HG03108 (cell line): ENCODE measurements around the gene TLE1.
"Not testable (repeated sequence)": the region's sequence is repeated elsewhere in the genome, so short reads cannot be mapped to it uniquely, and the experiment has no call there.

Source experiments
- ATAC-seq: cut with Tn5 transposase; IDR thresholded peaks from one replicate; pipeline ENCODE4 v1.9.1; 2021; ENCODE audit warnings: moderate library complexity; ENCODE audit not compliant: unreplicated experiment

The TLE1 gene

DNA sequence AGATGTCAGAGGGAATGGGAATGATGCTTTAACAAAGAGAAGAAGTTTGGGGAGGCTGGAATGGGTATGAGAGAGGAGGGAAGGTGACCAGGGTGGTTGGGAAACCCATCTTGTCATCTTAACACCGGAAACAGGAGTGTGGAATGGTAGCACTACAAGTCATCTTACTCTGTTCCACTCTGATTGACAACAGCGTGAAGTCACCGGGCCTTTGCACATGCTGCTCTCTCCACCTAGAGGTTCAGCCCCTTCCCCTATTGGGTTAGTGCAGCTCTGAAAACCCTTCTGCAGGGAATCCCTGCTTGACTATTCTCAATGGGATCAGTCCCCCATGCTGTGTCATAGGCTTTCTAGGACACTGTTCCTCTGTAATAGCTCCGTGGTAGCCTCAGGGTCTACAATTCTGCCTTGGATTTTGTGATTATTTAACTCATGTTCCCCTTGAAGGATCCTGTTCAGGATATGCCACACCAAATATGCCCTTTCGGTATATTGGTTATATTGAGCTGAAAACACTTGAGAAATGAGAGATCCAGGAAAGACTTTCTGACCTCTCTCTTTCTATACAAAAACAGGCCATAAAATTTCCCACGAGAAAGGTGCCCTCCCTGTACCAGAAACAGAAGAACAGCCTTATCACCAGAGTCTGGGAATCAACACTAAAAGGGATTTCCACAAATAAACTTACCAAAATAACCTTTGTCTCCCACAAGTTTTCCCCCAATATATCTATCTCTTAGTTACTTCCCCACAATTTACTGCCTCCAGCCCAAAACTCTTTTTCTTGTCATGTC lies 86.3 kb downstream of the TLE1 start:
- no peak for ATAC-seq

DNA sequence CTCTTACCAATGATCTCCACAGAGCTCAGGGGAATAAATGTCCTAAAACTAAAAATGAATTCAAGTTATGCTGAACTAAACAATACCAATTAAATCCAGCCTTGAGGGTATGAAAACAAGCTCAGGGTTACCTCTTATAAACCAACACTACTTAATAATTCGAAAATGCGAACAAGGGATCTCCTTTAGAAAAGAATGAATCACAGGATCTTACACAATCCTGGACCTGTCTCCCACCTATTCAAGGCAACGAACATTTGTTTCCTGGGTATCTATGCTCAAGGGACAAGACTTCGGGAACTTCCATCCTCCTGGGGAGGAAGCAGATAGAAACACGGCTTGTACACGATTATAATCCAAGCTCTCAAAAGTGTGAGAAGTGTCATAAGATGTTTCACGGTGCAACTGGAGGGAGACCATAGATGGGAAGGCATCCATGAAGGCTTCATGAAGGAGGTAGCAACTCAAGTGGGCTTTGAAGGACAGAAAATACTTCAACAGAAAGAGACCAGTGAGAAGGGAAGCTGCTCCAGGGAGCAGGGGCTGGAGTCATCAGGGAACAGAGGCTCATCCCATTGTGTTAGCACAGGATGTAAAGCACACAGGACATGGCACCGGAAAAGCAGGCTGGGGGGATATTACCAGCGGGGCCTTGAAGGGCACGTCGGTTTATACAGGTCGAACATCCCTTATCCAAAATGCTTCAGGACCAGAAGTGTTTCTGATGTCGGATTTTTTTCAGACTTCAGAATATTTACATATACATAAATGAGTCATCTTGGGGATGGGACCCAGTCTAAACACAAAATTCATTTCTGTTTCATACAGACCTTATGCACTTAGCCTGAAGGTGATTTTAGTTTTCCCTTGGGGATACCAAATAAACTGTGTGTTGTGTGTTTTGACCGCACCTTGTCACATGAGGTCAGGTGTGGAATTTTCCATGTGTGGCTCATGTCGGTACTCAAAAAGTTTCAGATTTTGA lies 87.4 kb downstream of the TLE1 start:
- ATAC-seq, result no peak

DNA sequence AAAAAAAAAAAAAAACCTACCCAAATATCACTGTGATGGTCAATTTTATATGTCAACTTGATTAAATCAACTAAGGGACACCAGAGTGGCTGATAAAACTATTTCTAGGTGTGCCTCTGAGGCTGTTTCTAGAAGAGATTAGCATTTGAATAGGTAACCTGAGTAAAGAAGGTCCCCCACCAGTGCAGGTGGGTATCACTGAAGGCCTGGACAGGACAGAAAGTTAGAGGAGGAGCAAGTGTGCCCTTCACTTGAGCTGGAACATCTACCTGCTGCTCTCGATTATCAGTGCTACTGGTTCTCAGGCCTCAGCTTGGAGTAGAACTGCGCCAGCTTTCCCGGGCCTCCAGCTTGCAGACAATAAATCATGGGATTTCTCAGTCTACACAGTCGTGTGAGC lies 88.7 kb downstream of the TLE1 start:
- no peak for ATAC-seq

DNA sequence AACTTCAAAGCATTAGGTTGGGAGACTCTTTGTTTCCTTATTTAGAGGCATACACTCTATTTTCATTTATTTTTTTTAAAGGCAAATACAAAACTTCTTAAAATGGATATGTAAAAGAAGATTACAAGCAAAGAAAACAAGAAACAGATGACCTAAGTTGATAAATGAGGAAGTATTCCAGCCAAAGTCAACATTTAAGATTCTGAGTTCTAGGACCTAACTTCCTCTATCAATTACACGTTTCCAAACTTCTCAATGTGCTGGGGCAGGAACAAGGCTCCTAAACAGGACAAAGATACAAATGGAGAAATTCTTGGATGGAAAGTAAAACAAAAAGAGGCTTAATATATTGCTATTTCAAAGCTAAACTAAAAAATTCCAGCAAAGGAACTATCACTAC lies 89.5 kb downstream of the TLE1 start:
- no peak for ATAC-seq

DNA sequence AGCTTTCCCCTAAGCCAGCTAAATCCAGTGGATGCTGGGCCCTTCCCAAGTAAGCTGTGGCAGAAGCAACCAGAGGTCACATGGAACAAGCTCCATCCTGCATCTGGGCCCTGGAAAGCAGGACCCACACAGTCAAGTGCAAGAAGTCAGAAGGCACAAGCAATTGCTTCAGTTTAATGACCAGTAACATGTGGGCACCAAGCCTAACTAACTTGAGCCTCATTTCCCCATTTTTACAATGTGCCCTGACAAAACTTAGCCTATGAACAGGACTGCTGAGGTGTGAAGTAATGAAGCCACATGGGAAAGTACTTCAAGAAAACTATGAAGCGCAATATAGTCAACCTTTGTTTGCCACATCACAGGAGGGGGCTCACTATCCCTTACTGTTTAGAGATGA lies 90.5 kb downstream of the TLE1 start:
- no peak for ATAC-seq

DNA sequence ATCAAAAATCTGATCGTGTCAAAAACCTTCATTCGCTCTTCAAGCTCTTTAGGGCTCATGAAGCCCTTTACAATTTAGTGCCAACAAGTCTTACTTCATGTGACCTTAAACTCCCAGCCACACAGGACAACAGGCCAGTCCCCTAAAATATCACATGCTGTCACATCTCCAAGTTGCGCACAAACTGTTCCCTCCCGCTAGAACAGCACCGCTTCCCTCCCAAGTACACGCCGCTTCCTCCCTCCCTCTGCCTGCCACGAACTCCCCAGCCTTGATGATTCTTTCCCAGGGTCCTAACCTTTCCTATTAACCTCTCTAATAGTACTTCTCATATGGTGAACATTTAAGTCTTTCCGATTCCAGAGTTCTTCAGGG lies 91.2 kb downstream of the TLE1 start:
- no peak for ATAC-seq

DNA sequence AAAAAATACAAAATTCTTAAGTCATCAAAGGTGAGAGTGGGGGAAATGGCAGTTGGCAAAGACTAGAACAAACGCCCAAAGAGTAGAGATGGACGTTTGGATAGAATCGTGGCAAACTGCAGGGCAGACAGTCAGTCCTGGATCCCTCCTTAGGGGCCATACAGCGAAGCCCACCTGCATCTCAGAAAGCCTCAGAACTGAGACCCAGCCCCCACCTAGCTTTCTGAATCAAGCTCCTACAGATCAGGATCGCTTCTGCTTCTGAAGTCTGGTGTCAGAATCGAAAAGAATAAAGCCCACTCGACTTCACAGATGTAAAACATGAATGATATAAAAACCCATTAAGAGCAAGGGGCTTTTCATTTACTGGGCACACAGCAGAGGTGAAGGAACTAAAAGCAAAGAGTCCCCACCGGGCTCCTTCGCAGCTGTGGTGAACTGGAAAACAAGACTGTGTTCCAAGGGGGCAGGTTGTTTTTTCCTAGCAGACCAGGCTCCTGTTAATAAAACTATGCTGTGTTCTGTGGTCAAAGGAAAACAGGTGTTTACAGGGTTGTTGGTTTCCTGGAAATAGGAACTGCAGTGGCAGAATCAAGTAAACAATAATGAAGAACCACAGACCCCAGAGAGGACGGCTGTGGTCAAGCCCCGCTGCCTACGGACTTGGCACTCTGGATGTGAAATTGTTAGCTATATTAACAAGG lies 91.8 kb downstream of the TLE1 start:
- ATAC-seq, result no peak

DNA sequence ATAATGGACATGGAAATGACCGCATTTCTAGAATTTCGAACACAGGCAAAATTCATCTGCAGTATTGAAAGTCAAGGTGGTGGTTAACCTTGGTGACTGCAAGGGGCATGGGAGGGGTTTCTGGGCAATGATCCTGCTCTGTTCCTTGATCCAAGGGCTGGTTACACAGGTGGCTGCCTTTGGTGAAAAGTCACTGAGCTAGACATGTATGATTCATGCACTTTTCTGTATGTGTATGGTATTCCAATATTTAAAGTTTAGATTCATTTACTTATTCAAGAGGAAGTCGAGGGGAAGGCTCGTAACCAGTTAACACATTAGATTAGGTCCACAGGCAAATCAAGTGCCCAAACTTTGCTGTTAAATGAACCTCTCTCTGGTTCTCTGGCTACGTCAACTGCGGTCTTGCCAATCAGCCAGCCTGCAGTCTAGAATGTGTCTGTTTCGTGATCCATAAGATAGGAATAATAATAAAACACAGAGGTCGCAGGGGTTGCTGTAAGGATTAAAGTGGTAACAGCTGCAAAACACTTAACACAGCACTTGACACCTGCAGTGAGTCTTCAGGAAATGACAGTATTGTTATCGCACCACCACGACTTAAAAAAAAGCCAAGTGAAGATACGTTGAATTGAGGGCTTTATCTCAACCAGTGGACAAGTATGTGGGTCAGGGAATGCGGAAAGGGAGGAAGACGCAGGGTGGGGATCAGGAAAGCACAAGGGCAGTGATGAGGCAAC lies 92.5 kb downstream of the TLE1 start:
- no peak for ATAC-seq

DNA sequence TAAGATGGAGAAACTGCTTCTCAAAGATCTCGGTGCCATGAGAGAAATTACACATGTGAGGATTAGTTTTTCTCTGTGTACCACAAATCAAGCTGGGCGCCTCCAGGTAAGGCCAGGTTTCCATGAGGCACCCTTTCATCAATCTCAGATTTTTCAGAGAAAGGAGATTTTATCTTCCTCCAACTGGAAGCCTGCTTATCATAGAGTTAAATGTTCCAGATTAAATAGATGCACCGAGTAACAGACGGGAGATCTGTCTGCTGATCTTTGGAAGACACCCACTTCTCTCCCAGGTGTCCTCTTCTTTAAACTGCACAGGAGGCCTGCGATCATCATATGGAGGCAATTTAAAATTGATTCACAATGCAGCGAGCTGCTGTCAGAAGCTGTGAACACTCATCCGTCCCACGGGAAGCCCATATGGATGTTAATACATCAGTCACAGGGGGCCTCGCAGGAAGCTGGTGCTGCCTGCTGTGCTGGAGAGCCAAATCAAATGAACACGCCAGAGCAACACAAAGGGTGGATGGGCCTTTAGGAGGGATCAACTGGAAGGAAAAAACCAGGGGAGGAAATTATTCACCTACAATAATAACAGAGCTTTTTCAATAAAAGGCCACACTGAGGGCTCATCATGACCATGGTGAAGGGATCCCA lies 93.3 kb downstream of the TLE1 start:
- no peak for ATAC-seq

DNA sequence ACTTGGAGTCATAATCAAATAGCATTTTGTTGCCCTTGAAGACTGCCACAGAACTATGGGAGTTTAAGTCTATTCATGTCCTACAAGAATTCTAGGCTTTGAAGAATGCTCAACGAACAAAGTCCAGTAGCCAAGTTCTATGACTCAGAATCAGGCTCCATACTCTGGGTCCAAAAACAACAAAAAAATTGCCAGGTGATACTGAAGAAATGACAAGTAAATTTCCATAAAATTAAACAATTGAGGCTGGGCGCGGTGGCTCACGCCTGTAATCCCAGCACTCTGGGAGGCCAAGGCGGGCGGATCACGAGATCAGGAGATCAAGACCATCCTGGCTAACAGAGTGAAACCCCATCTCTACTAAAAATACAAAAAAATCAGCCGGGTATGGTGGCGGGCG lies 94.1 kb downstream of the TLE1 start:
- not testable (repeated sequence) for ATAC-seq

DNA sequence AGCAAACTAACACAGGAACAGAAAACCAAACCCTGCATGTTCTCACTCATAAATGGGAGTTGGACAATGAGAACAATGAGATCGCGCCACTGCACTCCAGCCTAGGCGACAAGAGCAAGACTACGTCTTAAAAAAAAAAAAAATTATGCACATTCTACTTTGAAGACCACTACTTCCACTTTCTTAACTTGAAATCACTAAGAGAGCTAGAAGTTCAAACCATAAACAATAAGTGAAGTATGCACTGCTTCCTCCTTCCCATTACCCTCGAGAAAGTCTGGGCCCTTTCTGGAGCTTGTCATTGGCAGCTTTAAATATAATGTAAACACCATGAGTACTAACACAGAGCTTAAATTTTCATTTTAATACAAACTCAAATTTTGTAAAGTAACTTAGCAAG lies 94.9 kb downstream of the TLE1 start:
- no peak for ATAC-seq

DNA sequence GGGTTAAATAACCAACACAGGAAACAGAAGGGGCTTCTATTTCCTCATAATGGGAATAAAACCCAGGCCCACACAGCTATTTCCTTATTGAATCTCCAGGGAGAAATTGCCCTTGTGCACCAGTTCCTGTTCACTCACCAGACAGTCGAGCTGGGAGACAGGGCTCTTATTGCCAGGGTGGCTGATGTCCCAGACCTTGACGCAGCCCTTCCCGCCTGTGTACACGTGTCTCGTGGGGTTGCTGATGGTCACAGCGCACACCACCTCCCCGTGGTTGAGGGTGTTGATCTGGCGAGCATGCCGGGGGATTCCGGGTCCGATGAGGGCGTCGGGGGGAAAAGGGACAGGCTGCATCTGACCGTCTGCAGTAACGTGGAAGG lies 96.5 kb downstream of the TLE1 start:
- no peak for ATAC-seq

DNA sequence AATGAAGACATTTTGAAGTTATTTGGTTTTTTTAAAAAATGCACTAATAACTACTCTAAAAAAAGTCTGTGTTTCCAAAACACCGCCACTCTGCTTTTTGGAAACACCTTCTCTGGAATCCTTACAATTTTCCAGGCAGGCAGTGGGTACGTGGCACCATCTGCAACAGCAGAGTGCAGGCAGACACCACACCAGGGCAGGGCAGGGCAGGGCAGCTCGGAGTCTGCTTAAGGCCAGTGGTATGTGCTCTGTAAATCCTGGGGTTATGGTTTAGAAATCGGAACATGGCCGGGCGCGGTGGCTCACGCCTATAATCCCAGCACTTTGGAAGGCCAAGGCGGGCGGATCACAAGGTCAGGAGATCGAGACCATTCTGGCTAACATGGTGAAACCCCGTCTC lies 97.6 kb downstream of the TLE1 start:
- ATAC-seq, result no peak

DNA sequence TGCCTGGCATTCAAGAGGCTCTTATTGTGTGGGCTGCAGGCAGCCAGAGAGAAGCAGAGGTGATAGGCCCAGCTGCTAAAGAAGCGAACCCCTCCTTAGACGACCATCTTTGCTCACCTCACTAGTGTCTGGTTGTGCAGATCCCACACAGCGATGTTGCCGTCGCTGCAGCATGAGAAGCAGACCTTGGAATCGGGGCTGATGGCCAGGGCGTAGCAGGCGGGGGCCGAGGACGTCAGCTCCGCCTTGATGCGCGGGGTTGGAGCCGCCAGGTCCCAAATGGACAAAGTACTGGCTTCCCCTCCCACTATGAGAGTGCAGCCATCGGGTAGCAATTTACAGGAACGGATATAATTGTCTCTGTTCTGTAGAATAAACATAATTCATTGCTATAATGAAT lies 98.7 kb downstream of the TLE1 start:
- no peak for ATAC-seq

DNA sequence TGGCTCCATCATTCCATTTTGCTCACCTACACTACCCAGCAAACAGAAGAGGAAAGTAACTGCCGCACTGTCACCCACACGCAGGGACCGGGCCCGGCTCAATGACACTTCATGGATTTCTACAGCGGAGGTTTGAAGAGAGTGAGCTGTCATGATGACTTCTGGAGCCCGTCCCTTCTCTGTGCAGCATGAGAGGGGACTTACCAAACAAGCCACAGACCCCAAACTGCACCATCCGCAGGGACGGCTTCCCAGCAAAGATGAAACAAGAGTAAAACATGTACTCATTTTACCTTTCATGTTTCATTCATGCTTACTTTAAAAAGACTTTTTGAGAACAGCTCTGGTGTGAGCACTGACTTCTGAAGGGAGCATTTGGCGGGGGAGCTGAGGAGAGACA lies 99.5 kb downstream of the TLE1 start:
- ATAC-seq, result no peak

DNA sequence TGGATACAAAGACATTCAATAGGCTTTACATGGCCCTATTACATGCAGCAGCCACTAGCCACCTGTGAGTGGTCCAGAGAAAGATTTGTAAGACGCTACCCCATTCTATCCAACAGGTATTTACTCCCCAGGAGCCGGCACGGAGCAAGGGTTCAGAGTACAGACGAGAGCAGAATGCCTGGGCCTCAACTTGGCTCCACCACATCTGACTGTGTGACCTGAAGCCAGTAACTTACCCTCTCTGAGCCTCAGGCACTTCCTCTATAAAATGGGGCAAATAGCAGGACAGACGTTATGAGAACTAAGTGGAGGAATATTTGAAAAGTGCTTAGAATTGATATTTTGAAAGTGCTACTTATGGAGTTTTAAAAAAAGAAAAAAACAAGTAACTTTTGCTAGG lies 100.0 kb downstream of the TLE1 start:
- no peak for ATAC-seq

DNA sequence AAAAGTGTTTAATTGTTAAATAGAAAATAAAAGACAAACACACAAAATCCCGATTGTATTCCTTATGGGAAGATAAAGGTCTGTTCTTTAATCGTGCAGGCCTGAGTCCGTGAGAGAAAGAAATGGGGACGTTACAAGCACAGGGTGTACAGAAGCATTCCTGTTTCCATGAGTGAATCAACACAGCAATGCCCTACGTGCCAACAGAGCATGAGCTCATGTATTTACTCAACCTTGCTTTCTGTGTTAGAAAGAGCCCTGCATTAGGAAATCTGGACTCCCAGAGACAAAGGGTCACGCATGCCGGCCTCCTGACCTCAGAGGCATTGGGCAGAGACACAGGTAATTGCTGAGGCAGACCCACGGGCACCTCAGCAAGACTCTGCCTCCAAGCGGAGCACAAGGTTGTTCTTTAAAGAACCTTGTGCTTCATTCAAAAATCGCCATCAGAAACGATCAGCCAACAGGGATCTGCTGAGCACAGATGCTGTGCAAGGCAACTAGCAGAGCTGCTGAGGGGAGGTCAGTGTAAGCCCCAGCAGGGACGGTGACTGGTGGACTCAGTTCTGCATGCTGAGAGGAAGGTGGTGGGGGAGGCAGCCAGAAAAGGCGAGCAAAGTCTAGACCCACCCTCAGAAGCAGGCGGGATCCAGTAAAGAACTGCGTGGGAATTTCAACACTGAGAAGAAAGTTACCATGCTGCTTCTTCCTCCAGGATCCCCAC lies 101.0 kb downstream of the TLE1 start:
- ATAC-seq, result no peak

DNA sequence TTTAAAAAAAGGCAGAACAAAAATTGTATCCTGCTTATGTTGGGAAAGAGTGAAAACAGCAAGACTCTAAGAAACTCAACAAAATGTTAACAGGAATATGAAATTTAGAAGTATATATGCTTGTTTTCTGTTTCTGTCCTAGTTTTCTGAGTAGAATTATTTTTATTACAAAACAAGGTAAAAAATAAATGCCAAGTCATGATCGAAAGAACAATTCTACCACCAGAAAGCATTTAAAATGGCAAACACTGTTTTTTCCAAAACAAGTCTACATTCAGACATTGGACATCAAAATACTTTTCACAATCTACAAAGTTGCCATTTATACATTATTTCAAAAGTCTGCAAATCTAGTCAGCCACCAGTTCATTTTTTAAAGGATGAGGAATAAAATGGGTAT lies 102.6 kb downstream of the TLE1 start:
- no peak for ATAC-seq

DNA sequence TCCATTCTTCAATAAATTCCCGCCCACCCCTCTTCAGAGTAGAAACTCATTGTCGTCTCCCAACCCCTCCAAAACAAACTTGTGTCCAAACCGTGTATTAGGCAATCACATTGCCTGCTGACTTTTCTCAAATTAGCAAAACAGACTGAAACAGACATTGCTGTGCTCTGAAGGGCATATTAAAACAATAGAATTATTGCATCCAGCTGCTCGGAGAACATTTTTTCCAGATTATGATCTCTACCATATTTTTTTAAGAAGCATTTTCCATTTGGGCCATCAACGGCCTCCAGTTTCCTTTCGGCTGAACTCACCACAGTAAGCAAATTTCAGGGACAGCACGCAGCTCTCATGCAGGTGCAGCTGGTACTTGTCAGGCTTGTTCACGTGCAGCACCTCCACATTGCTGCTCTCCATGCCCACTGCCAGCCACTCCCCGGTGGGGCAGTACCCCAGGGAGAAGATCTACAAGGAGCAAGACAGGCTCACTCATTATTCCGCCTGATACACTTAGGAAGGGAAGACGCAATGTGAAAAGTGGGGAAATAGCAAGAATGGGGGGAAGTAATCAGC lies 104.1 kb downstream of the TLE1 start:
- no peak for ATAC-seq
